Ishikawa (cell line): Measurements from ENCODE around the gene CCR5.
A peak's percentile ranks its signal among the peaks of the same experiment; 100 is the strongest.

Source experiments
- CEBPB ChIP-seq: IDR thresholded peaks from 2 replicates; pipeline ENCODE4 v1.6.1; 2012
- CREB1 ChIP-seq: IDR thresholded peaks from 2 replicates; pipeline ENCODE4 v1.6.1; 2012; ENCODE audit warnings: low read depth
- EGR1 ChIP-seq: IDR thresholded peaks from 2 replicates; pipeline ENCODE4 v1.6.1; 2012
- EP300 ChIP-seq: IDR thresholded peaks from 2 replicates; pipeline ENCODE4 v1.6.1; 2012; ENCODE audit warnings: borderline replicate concordance
- FOXM1 ChIP-seq: IDR thresholded peaks from 2 replicates; pipeline ENCODE4 v1.6.1; 2012; ENCODE audit warnings: low read depth, borderline replicate concordance
- MAX ChIP-seq: IDR thresholded peaks from 2 replicates; pipeline ENCODE4 v1.6.1; 2012
- NFIC ChIP-seq: IDR thresholded peaks from 2 replicates; pipeline ENCODE4 v1.6.1; 2012
- RAD21 ChIP-seq: IDR thresholded peaks from 2 replicates; pipeline ENCODE4 v1.6.1; 2012; ENCODE audit warnings: low read depth
- REST ChIP-seq: IDR thresholded peaks from 2 replicates; pipeline ENCODE4 v1.6.1; 2012; ENCODE audit warnings: low read depth, mild to moderate bottlenecking
- TAF1 ChIP-seq: IDR thresholded peaks from 2 replicates; pipeline ENCODE4 v1.6.1; 2012; ENCODE audit warnings: low read depth, mild to moderate bottlenecking
- TCF12 ChIP-seq: IDR thresholded peaks from 2 replicates; pipeline ENCODE4 v1.6.1; 2012; ENCODE audit warnings: low read depth
- TEAD4 ChIP-seq: IDR thresholded peaks from 2 replicates; pipeline ENCODE4 v1.6.1; 2012
- USF1 ChIP-seq: IDR thresholded peaks from 2 replicates; pipeline ENCODE4 v1.6.1; 2012
- YY1 ChIP-seq: IDR thresholded peaks from 2 replicates; pipeline ENCODE4 v1.6.1; 2012; ENCODE audit warnings: low read depth
- ZBTB7A ChIP-seq: IDR thresholded peaks from 2 replicates; pipeline ENCODE4 v1.6.1; 2012; ENCODE audit warnings: low read depth

The CCR5 gene

DNA sequence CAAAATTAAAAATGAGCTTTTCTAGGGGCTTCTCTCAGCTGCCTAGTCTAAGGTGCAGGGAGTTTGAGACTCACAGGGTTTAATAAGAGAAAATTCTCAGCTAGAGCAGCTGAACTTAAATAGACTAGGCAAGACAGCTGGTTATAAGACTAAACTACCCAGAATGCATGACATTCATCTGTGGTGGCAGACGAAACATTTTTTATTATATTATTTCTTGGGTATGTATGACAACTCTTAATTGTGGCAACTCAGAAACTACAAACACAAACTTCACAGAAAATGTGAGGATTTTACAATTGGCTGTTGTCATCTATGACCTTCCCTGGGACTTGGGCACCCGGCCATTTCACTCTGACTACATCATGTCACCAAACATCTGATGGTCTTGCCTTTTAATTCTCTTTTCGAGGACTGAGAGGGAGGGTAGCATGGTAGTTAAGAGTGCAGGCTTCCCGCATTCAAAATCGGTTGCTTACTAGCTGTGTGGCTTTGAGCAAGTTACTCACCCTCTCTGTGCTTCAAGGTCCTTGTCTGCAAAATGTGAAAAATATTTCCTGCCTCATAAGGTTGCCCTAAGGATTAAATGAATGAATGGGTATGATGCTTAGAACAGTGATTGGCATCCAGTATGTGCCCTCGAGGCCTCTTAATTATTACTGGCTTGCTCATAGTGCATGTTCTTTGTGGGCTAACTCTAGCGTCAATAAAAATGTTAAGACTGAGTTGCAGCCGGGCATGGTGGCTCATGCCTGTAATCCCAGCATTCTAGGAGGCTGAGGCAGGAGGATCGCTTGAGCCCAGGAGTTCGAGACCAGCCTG, 984 bp downstream of the CCR5 start:
- TF ChIP-seq TAF1 (no peak), EP300 (no peak), CEBPB (no peak), REST (no peak), NFIC (no peak), EGR1 (no peak), MAX (no peak), USF1 (no peak), ZBTB7A (no peak), TEAD4 (no peak), RAD21 (no peak), TCF12 (no peak), FOXM1 (no peak), YY1 (no peak), CREB1 (no peak)

DNA sequence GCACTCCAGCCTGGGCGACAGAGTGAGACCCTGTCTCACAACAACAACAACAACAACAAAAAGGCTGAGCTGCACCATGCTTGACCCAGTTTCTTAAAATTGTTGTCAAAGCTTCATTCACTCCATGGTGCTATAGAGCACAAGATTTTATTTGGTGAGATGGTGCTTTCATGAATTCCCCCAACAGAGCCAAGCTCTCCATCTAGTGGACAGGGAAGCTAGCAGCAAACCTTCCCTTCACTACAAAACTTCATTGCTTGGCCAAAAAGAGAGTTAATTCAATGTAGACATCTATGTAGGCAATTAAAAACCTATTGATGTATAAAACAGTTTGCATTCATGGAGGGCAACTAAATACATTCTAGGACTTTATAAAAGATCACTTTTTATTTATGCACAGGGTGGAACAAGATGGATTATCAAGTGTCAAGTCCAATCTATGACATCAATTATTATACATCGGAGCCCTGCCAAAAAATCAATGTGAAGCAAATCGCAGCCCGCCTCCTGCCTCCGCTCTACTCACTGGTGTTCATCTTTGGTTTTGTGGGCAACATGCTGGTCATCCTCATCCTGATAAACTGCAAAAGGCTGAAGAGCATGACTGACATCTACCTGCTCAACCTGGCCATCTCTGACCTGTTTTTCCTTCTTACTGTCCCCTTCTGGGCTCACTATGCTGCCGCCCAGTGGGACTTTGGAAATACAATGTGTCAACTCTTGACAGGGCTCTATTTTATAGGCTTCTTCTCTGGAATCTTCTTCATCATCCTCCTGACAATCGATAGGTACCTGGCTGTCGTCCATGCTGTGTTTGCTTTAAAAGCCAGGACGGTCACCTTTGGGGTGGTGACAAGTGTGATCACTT, 2.0 kb downstream of the CCR5 start:
- no peak for TF ChIP-seq ZBTB7A
- no peak for TF ChIP-seq TAF1
- TF ChIP-seq RAD21: peak; percentile 69
- TF ChIP-seq NFIC: no peak

GRCh38 chr3:46374755-46375154, 4.0 kb downstream of the CCR5 start:
- TF ChIP-seq EGR1: no peak
- TF ChIP-seq RAD21: no peak
- no peak for TF ChIP-seq TCF12
- TF ChIP-seq TEAD4: no peak
- no peak for TF ChIP-seq TAF1
- TF ChIP-seq CEBPB: no peak
- no peak for TF ChIP-seq USF1
- TF ChIP-seq REST: no peak
- TF ChIP-seq ZBTB7A: no peak
- TF ChIP-seq NFIC: no peak
- TF ChIP-seq EP300: no peak
- no peak for TF ChIP-seq CREB1
- no peak for TF ChIP-seq MAX
- TF ChIP-seq FOXM1: no peak
- TF ChIP-seq YY1: no peak

GRCh38 chr3:46375218-46375617, 4.5 kb downstream of the CCR5 start:
- no peak for TF ChIP-seq YY1
- no peak for TF ChIP-seq CEBPB
- no peak for TF ChIP-seq NFIC
- no peak for TF ChIP-seq MAX
- TF ChIP-seq EGR1: no peak
- TF ChIP-seq EP300: no peak
- TF ChIP-seq USF1: no peak
- no peak for TF ChIP-seq TCF12
- TF ChIP-seq RAD21: no peak
- TF ChIP-seq REST: no peak
- no peak for TF ChIP-seq TAF1
- TF ChIP-seq ZBTB7A: no peak
- no peak for TF ChIP-seq CREB1
- TF ChIP-seq FOXM1: no peak
- TF ChIP-seq TEAD4: no peak
